Activated effector memory CD4-positive, alpha-beta T cell treated with Interleukin-2 at 50 U/mL for 16 hours (primary cell): ENCODE results near the gene CNTNAP2.
"Not testable (repeated sequence)": the region's sequence is repeated elsewhere in the genome, so short reads cannot be mapped to it uniquely, and the experiment has no call there.

Experiments
- DNase-seq: peaks from one replicate; pipeline ENCODE4 v3.0.0-alpha.2; 2020

CNTNAP2 gene

GRCh38 chr7:148011753-148012152 lies 1895.2 kb downstream of the CNTNAP2 start:
- DNase-seq: no peak

GRCh38 chr7:148014001-148014400 lies 1897.4 kb downstream of the CNTNAP2 start:
- no peak for DNase-seq

GRCh38 chr7:148014541-148014940 lies 1897.9 kb downstream of the CNTNAP2 start:
- no peak for DNase-seq

GRCh38 chr7:148017126-148017525 lies 1900.5 kb downstream of the CNTNAP2 start:
- DNase-seq: no peak

GRCh38 chr7:148020679-148021078 lies 1904.1 kb downstream of the CNTNAP2 start:
- DNase-seq: no peak

GRCh38 chr7:148021507-148022045 lies 1905.0 kb downstream of the CNTNAP2 start:
- DNase-seq: no peak

- DNase-seq: no peak
Measured at GRCh38 chr7:148022832-148023231, 1906.2 kb downstream of the CNTNAP2 start.

GRCh38 chr7:148026713-148027112 lies 1910.1 kb downstream of the CNTNAP2 start:
- no peak for DNase-seq

- no peak for DNase-seq
Measured at GRCh38 chr7:148028165-148028564, 1911.6 kb downstream of the CNTNAP2 start.

GRCh38 chr7:148031019-148031418 lies 1914.4 kb downstream of the CNTNAP2 start:
- DNase-seq: no peak

- DNase-seq: no peak
Measured at GRCh38 chr7:148031811-148032210, 1915.2 kb downstream of the CNTNAP2 start.

GRCh38 chr7:148035950-148036349 lies 1919.3 kb downstream of the CNTNAP2 start:
- DNase-seq: no peak

- DNase-seq: no peak
Measured at GRCh38 chr7:148037044-148037443, 1920.4 kb downstream of the CNTNAP2 start.

- no peak for DNase-seq
Measured at GRCh38 chr7:148041156-148041555, 1924.6 kb downstream of the CNTNAP2 start.

GRCh38 chr7:148042935-148043631 lies 1926.5 kb downstream of the CNTNAP2 start:
- DNase-seq: no peak

GRCh38 chr7:148044173-148044572 lies 1927.6 kb downstream of the CNTNAP2 start:
- DNase-seq: no peak

- DNase-seq: no peak
Measured at GRCh38 chr7:148045521-148045920, 1928.9 kb downstream of the CNTNAP2 start.

- DNase-seq: no peak
Measured at GRCh38 chr7:148049068-148049467, 1932.5 kb downstream of the CNTNAP2 start.

GRCh38 chr7:148050492-148051158 lies 1934.0 kb downstream of the CNTNAP2 start:
- no peak for DNase-seq

- no peak for DNase-seq
Measured at GRCh38 chr7:148056406-148056805, 1939.8 kb downstream of the CNTNAP2 start.

GRCh38 chr7:148058092-148058491 lies 1941.5 kb downstream of the CNTNAP2 start:
- no peak for DNase-seq

- DNase-seq: no peak
Measured at GRCh38 chr7:148058753-148059152, 1942.2 kb downstream of the CNTNAP2 start.

GRCh38 chr7:148060724-148061123 lies 1944.1 kb downstream of the CNTNAP2 start:
- DNase-seq: no peak

GRCh38 chr7:148078111-148078510 lies 1961.5 kb downstream of the CNTNAP2 start:
- not testable (repeated sequence) for DNase-seq
